Measurements from ENCODE around the gene BNIP3.
"Not testable (repeated sequence)": the region's sequence is repeated elsewhere in the genome, so short reads cannot be mapped to it uniquely, and the experiment has no call there.

BNIP3 gene

GRCh38 chr10:132001238-132001972, 19.7 kb upstream of the BNIP3 start:
- no peak for DNase-seq

GRCh38 chr10:131998845-131999681, 17.3 kb upstream of the BNIP3 start:
- no peak for DNase-seq

- DNase-seq, result no peak
Measured at GRCh38 chr10:131998050-131998844, 16.5 kb upstream of the BNIP3 start.

- DNase-seq, result no peak
Measured at GRCh38 chr10:131997366-131998049, 15.8 kb upstream of the BNIP3 start.

GRCh38 chr10:131996466-131997365, 15.0 kb upstream of the BNIP3 start:
- no peak for DNase-seq

- no peak for DNase-seq
Measured at GRCh38 chr10:131994435-131994834, 12.7 kb upstream of the BNIP3 start.

- DNase-seq, result no peak
Measured at GRCh38 chr10:131993275-131993674, 11.6 kb upstream of the BNIP3 start.

GRCh38 chr10:131991726-131992125, 10.0 kb upstream of the BNIP3 start:
- DNase-seq, result no peak

GRCh38 chr10:131987786-131988185, 6.1 kb upstream of the BNIP3 start:
- not testable (repeated sequence) for DNase-seq

- not testable (repeated sequence) for DNase-seq
Measured at GRCh38 chr10:131987301-131987700, 5.6 kb upstream of the BNIP3 start.

- not testable (repeated sequence) for DNase-seq
Measured at GRCh38 chr10:131986851-131987250, 5.1 kb upstream of the BNIP3 start.

GRCh38 chr10:131983780-131984179, 2.1 kb upstream of the BNIP3 start:
- DNase-seq, result no peak

GRCh38 chr10:131982796-131983195, 1.1 kb upstream of the BNIP3 start:
- no peak for DNase-seq

- no peak for DNase-seq
Measured at GRCh38 chr10:131982185-131982756, 548 bp upstream of the BNIP3 start.

- peak; percentile 64 for DNase-seq
Measured at GRCh38 chr10:131980761-131981428, 828 bp downstream of the BNIP3 start.

GRCh38 chr10:131980321-131980720, 1.4 kb downstream of the BNIP3 start:
- no peak for DNase-seq

- no peak for DNase-seq
Measured at GRCh38 chr10:131979821-131980270, 1.9 kb downstream of the BNIP3 start.

GRCh38 chr10:131979336-131979735, 2.4 kb downstream of the BNIP3 start:
- DNase-seq, result no peak

GRCh38 chr10:131978851-131979250, 2.9 kb downstream of the BNIP3 start:
- no peak for DNase-seq

- no peak for DNase-seq
Measured at GRCh38 chr10:131978366-131978765, 3.4 kb downstream of the BNIP3 start.

All from activated CD8-positive, alpha-beta memory T cell treated with anti-CD3 and anti-CD28 coated beads, Interleukin-2, amount 50 U/mL, for 48 hours (primary cell).